HG02642 (cell line): Measurements from ENCODE around the gene GTPBP4.
"Not testable (repeated sequence)": the region's sequence is repeated elsewhere in the genome, so short reads cannot be mapped to it uniquely, and the experiment has no call there.

Experiments
- ATAC-seq: cut with Tn5 transposase; IDR thresholded peaks from one replicate; pipeline ENCODE4 v1.9.1; 2021; ENCODE audit warnings: mild to moderate bottlenecking; ENCODE audit not compliant: unreplicated experiment, poor library complexity

GTPBP4 gene

DNA sequence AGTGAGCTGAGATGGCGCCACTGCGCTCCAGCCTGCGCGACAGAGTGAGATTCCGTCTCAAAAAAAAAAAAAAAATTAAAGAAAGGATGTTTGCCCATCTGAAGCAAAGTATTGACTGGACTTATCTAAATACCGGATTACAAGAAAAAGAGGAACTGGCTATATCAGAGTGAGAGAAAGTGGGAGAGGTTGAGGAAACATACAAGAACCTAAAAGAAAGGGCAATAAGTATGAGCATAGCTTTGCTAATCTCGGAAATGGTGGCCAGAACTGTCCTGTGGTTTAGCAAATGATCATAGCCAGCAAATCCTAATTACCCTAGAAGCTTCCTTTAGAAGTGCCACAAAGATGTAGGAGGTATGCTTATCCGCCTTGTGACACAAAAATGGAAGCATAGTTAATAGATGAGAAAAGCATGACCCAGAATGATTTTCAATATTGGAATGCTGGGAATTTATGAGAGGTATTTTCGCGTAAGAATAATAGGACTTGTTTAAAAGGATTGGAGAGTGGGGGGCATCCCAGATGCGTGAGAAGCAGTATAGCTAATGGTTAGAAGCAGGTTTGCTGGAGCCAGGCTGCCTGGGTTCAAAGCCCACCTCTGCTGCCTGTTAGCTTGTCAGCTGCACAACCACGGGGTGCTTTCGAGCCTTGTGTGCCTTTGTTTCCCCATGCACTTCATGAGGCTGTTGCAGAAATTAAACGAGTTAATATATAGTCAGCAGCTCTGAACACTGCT, 1.2 kb upstream of the GTPBP4 start:
- ATAC-seq, result no peak

GRCh38 chr10:987620-987869, 689 bp upstream of the GTPBP4 start:
- no peak for ATAC-seq

DNA sequence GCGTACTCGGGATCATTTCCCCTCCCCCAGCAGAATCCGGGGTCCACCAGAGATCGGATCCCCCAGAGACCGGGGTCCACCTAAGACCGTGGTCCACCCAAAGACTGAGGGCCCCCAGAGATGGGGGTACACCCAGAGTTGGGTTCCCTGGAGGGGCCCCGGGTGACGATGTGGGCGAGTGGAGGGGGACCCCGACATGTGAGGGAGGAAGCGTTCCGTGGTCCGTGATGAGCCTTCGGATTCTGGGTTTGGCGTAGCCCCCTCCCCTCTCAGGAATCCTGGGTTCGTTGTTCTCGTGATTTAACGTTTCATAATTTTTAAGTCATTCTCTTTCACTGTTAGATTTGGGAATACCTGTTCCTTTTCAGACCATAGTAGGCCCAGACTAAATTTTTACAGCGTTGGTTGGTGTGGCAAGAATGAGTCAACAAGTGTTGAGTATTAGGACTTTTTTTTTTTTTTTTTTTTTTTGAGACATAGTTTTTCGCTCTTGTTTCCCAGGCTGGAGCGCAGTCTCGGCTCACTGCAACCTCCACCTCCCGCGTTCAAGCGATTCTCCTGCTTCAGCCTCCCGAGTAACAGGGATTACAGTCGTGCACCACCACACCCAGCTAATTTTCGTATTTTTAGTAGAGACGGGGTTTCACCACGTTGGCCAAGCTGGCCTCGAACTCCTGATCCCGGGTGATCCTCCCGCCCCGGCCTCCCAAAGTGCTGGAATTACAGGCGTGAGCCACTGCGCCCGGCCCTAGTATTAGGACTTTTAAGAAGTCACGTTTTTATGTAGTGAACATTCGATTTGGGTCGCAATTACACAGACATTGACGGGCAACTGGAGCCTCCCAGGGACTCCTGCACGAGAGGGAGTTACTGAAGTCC, 672 bp downstream of the GTPBP4 start:
- no peak for ATAC-seq

- no peak for ATAC-seq
Measured at GRCh38 chr10:990808-991207, 2.6 kb downstream of the GTPBP4 start.

- ATAC-seq, result no peak
Measured at GRCh38 chr10:992467-992866, 4.2 kb downstream of the GTPBP4 start.

- no peak for ATAC-seq
Measured at GRCh38 chr10:992871-993270, 4.6 kb downstream of the GTPBP4 start.

GRCh38 chr10:994836-995558, 6.8 kb downstream of the GTPBP4 start:
- no peak for ATAC-seq

GRCh38 chr10:995559-995926, 7.3 kb downstream of the GTPBP4 start:
- ATAC-seq, result no peak

DNA sequence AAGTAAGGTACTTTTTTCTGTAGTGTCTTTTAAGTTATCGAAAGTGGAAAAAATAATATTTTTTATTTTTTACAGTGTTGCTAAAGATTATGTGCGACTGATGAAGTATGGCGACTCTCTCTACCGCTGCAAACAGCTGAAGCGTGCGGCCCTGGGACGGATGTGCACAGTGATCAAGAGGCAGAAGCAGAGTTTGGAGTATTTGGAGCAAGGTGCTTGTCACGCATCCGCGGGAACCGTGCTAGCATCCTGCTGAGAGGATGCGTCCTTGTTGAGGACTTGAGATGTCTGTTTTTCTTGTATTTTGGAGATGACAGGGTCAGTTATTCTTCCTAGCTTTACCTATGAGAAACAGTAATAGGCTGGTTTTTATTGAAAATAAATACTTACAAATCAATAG, 7.8 kb downstream of the GTPBP4 start:
- no peak for ATAC-seq

DNA sequence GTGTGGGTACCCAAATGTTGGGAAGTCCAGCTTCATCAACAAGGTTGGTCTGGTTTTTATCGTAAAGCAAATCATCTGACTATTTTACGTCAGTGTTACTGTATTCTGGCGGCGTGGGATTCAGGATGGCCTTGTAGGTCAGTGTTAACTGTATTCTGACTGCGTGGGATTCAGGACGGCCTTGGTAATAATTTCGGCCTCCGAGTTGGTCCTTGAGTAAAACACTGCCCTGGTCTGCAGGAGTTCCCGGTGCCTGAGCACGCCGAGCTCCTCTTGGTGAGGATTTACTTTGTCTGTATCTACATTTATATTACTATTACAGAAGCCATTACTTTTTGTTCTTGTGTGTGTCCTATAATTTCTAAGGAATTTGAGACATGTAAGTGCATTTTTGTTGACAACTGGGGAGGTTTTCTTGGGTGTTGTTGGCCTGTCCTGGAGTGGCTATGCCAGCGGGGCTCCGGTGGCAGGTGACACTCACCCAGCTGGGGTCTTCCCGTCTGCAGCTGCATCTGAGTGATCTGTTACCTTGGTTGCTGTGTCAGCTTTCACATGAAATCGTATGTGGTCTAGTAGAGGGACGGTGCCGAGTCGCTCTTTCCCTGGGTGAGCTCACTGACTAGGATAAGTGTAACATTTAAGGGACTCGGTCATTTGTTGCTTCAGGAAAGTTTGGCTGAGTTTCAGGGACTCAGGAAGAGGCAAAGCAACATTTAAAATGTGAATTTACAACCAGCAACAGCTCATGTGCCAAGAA, 9.2 kb downstream of the GTPBP4 start:
- no peak for ATAC-seq

- no peak for ATAC-seq
Measured at GRCh38 chr10:1002425-1003006, 14.3 kb downstream of the GTPBP4 start.

DNA sequence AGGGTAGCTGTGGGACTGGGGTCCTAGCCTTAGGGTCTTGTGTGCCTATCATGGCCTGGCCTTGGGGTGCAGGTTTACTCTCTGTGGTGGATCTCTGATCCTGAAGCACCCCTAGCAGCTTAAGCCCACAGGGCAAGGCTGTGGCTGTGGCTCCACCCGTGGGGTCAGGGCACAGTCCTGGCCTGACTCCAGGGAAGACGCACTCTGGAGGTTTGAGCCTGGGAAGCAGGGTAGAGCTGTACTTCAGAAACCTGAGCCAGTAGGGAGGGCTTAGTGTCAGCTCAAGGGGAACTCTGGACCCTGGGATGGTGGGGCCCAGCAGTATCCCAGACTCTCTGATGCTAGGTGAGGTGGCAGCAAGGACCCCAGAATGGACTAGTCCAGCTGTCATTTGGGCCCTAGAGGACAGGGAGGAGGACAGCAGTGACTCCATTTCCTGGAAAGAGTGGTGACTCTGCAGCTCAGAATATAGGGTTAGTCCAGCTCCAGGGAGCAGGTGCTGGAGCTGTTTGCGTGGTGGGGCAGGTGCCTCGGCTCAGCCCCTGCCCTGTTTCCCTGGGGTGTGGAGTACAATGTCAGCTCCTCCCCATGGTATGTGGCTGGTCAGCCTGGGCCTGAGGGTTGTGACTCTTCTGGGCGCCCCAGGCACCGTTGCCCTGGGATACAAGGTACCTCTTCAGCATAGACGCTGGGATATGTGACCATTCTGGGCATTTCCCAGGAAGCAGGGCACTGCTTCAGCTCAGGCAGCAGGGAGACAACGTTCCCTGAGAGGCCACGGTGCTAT, 15.8 kb downstream of the GTPBP4 start:
- ATAC-seq, result no peak

DNA sequence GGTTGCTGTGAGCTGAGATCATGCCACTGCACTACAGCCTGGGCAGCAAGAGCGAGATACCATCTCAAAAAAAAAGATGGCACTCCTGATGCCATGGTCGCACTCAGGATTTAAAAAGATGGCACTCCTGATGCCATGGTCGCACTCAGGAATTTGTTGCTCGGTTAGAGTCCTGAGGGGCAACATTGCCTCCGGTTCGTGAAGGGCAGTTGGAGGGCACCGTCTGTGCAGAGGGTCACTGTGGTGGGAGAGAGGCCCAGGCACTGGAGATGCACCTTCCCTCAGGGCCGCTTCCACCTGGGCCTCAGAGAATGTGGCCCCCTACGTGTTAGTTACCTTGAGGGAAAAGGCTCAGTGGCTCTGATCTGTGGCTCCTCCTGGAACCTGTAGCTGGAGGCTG, 18.3 kb downstream of the GTPBP4 start:
- no peak for ATAC-seq

DNA sequence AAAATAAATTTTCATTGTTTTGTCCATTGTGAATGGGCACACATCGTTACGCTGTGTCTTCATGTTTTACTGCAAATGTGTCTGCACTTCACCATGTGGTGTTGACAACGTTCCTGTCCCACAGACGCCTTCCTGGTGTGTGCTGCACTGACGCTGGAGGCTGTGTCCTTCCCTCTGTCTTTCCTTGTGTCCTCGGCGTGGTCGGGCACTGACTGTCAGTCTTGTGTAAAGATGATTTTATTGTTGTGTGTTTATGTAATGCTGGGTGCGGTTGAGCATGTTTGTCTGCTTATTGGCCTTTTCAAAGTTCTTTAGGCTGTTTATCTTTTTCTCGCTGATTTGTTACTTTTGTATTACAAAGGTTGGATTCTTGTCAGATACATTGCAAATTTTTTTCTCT, 19.3 kb downstream of the GTPBP4 start:
- ATAC-seq, result no peak

DNA sequence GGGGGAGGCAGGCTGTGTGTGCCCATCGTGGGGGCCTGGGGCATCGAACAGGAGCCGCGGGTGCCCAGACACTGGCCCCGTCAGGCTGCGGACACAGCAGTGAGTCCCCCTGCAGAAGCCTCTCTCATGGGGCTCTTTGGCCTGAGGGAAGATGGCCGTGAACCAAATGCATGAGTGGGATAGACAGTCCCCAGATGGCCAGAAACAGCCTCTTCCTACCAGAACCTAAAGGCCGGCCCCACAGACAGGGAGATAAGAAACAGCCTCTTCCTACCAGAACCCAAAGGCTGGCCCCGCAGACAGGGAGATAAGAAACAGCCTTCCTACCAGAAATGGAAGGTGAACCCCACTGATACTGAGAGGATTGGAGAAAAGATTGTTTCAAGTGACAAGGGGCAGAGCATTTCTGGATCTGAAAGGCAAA, 20.8 kb downstream of the GTPBP4 start:
- ATAC-seq, result no peak

DNA sequence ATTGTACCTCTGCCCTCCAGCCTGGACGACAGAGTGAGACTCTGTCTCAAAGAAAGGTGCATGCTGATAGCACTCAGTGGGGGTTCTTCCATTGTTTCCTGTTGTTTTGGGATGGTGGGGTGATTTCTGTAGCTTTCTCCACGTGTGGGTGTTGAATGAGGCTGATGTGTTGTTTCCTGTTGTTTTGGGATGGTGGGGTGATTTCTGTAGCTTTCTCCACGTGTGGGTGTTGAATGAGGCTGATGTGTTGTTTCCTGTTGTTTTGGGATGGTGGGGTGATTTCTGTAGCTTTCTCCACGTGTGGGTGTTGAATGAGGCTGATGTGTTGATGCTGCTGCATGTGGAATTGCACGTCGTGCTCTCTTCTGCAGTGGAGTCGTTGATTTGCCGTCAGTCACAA, 21.7 kb downstream of the GTPBP4 start:
- ATAC-seq, result not testable (repeated sequence)

- ATAC-seq, result no peak
Measured at GRCh38 chr10:1010703-1011102, 22.5 kb downstream of the GTPBP4 start.

DNA sequence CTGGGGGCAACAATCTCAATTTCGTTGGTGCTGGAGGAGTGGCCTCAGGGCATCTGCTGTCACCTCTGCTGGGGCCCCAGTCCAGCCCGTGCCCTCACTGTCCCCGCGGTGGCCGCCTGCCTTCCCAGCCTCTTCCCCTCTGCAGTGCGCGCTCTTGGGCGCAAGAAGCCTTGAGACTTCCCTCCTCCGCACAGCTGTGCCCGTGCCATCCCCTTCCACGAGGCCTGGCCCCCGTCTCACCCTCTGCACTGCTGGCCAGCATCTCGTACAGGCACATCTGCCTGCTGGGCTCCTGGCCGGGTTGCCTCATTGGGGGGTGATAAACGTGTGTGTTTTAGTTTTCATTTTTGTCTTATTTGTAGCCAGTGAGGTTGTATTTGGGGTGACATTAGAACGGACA, 23.5 kb downstream of the GTPBP4 start:
- ATAC-seq, result no peak

- ATAC-seq, result no peak
Measured at GRCh38 chr10:1015688-1016087, 27.5 kb downstream of the GTPBP4 start.

GRCh38 chr10:1019362-1019761, 31.1 kb downstream of the GTPBP4 start:
- no peak for ATAC-seq
